K562 (cell line): ENCODE data around the gene GALNT12. TPM values are rescaled to one million over a fixed set of nuclear protein-coding genes. Genes with fewer than 3 reads are reported as not detected.

Experiments
- ATAC-seq: fragments of 200-7000 bp; cut with Tn5 transposase; 3 replicates; pipeline ENCODE4 v1.9.1; 2020; ENCODE audit warnings: moderate library complexity
- BruUV-seq: library from RNA; stranded (reverse); fragments of 400-500 nt; replicated peaks from 2 replicates; lab custom pipeline; 2021; lab: Mats Ljungman, UMichigan
- CTCF ChIA-PET: fragments of 300-600 bp; formaldehyde crosslinking; extraction: SDS; loops from one replicate; lab custom pipeline; 2021; ENCODE audit warnings: low intra/inter-chr PET ratio; lab: Yijun Ruan, JAX
- POLR2A ChIA-PET: fragments of 300-600, 350-650 bp; sonication (Branson Sonifier 250); formaldehyde crosslinking; extraction: SDS; loops from one replicate; lab custom pipeline; 2021; ENCODE audit warnings: antibody characterized with exemption, inconsistent platforms; lab: Yijun Ruan, JAX
- DNase-seq, 4 experiments: peaks; one replicate each; pipeline versions ENCODE4 v3.0.0 to v3.0.0-alpha.2; 2011 to 2018; ENCODE audit warnings: low spot score in 3 of 4, mixed read lengths in 3 of 4; ENCODE audit errors: extremely low read depth in 1 of 4
- FAIRE-seq: peaks from 2 replicates; lab custom pipeline; 2011; peaks lifted over from hg19 to GRCh38; lab: Jason Lieb, UNC
- H2AFZ ChIP-seq: 2 replicates; pipeline ENCODE4 v1.6.0; 2011; ENCODE audit warnings: low read depth, low read length, control low read depth, inconsistent platforms
- H3K27ac ChIP-seq: fragments of 200-600 bp; 3 replicates; pipeline ENCODE4 v1.8.0; 2011; ENCODE audit warnings: low read depth, mild to moderate bottlenecking, control low read depth, inconsistent platforms, low read length, moderate library complexity, mixed read lengths; ENCODE audit errors: extremely low read depth
- H3K27me3 ChIP-seq, 2 experiments: fragments of 300-600 bp in 1 of 2; 2 replicates in 1 of 2; 3 replicates in 1 of 2; pipeline versions ENCODE4 v1.6.0 to v1.8.0; 2011; ENCODE audit warnings: inconsistent platforms in 2 of 2, low read length in 2 of 2, mild to moderate bottlenecking in 1 of 2, mixed read lengths in 1 of 2, moderate library complexity in 1 of 2; ENCODE audit not compliant: control insufficient read depth in 2 of 2, insufficient read depth in 2 of 2
- H3K36me3 ChIP-seq: fragments of 300-600 bp; 3 replicates; pipeline ENCODE4 v1.8.0; 2011; ENCODE audit warnings: mild to moderate bottlenecking, low read length, inconsistent platforms; ENCODE audit not compliant: control insufficient read depth, insufficient read depth
- H3K4me1 ChIP-seq, 2 experiments: fragments of 200-600 bp in 1 of 2; replicated peaks in 1 of 2; 2 replicates in 1 of 2; 3 replicates in 1 of 2; pipeline versions ENCODE4 v1.5.1 to v1.8.0; 2011; ENCODE audit warnings: inconsistent platforms in 2 of 2, low read length in 2 of 2, mild to moderate bottlenecking in 1 of 2, mixed read lengths in 1 of 2, moderate library complexity in 1 of 2; ENCODE audit not compliant: control insufficient read depth in 2 of 2, insufficient read depth in 2 of 2
- H3K4me2 ChIP-seq: 2 replicates; pipeline ENCODE4 v1.6.1; 2011; ENCODE audit warnings: low read length, control low read depth, inconsistent platforms, mixed read lengths; ENCODE audit not compliant: insufficient read depth
- H3K4me3 ChIP-seq: fragments of 200-600 bp; sonication (generic), shearing (Covaris generic); 2 replicates; pipeline ENCODE4 v1.5.1; 2016; ENCODE audit warnings: control low read depth, inconsistent platforms
- H3K79me2 ChIP-seq: fragments of 200-600 bp; 3 replicates; pipeline ENCODE4 v1.8.0; 2011; ENCODE audit warnings: low read length, inconsistent platforms; ENCODE audit not compliant: control insufficient read depth, insufficient read depth
- H3K9ac ChIP-seq, 2 experiments: 2 replicates each; pipeline versions ENCODE4 v1.6.0 to v1.6.1; 2011; ENCODE audit warnings: low read depth in 2 of 2, low read length in 2 of 2, control low read depth in 1 of 2, inconsistent platforms in 1 of 2, mild to moderate bottlenecking in 1 of 2, mixed read lengths in 1 of 2; ENCODE audit not compliant: insufficient read depth in 1 of 2
- H3K9me1 ChIP-seq: one replicate; pipeline ENCODE4 v1.6.0; 2011; ENCODE audit warnings: inconsistent platforms, mild to moderate bottlenecking, low read length, moderate library complexity; ENCODE audit not compliant: control insufficient read depth, insufficient read depth
- H3K9me3 ChIP-seq: replicated peaks from 2 replicates; pipeline ENCODE4 v1.5.1; 2011; ENCODE audit warnings: low read depth, low read length, inconsistent platforms; ENCODE audit not compliant: control insufficient read depth, insufficient read depth
- H4K20me1 ChIP-seq: replicated peaks from 2 replicates; pipeline ENCODE4 v1.6.1; 2011; ENCODE audit warnings: low read length, inconsistent platforms, mixed read lengths; ENCODE audit not compliant: control insufficient read depth, insufficient read depth
- CHAMP1 ChIP-seq: fragments of 450-650 bp; IDR thresholded peaks from 2 replicates; pipeline ENCODE4 v1.6.1; 2016; ENCODE audit warnings: mild to moderate bottlenecking
- EHMT2 ChIP-seq: fragments of 450-650 bp; IDR thresholded peaks from 2 replicates; pipeline ENCODE4 v1.6.1; 2018; ENCODE audit warnings: antibody characterized with exemption
- ILK ChIP-seq: fragments of 450-650 bp; IDR thresholded peaks from 2 replicates; pipeline ENCODE4 v1.6.1; 2016; ENCODE audit warnings: missing genetic modification characterization, low read depth, mild to moderate bottlenecking, missing compliant biosample characterization, moderate library complexity, borderline replicate concordance
- KAT8 ChIP-seq: fragments of 450-650 bp; IDR thresholded peaks from 2 replicates; pipeline ENCODE4 v1.6.1; 2016; ENCODE audit warnings: low read depth, mild to moderate bottlenecking
- NFRKB ChIP-seq: fragments of 450-650 bp; IDR thresholded peaks from 2 replicates; pipeline ENCODE4 v1.6.1; 2016; ENCODE audit warnings: low read depth
- RAD21 ChIP-seq, 2 experiments: fragments of 250-450 bp in 1 of 2; fragments of 450-650 bp in 1 of 2; sonication (Bioruptor Pico) in 1 of 2; formaldehyde crosslinking in 1 of 2; IDR thresholded peaks in 1 of 2; conservative IDR thresholded peaks in 1 of 2; 2 replicates each; pipeline versions ENCODE4 v1.4.0 to v1.8.0; 2020 to 2022; ENCODE audit warnings: mild to moderate bottlenecking in 2 of 2, moderate library complexity in 1 of 2
- SNIP1 ChIP-seq: fragments of 450-650 bp; IDR thresholded peaks from 2 replicates; pipeline ENCODE4 v1.7.1; 2017; ENCODE audit warnings: low read depth, mild to moderate bottlenecking
- SRSF9 ChIP-seq: fragments of 200-400 bp; formaldehyde crosslinking; IDR thresholded peaks from 2 replicates; pipeline ENCODE4 v1.6.1; 2017; ENCODE audit warnings: low read depth, low read length, borderline replicate concordance
- STAT5B ChIP-seq: fragments of 250-450 bp; sonication (Bioruptor Pico); IDR thresholded peaks from 2 replicates; pipeline ENCODE4 v1.8.0; 2021; ENCODE audit warnings: mild to moderate bottlenecking, inconsistent platforms
- U2AF2 ChIP-seq: fragments of 200-400 bp; formaldehyde crosslinking; optimal IDR thresholded peaks from 2 replicates; pipeline ENCODE3; 2017; ENCODE audit warnings: low read depth, mild to moderate bottlenecking, low read length
- ZNF121 ChIP-seq: sonication (generic); formaldehyde crosslinking; conservative IDR thresholded peaks from 2 replicates; pipeline ENCODE4 v1.8.0; 2022; ENCODE audit warnings: missing genetic modification reagents
- ZNF134 ChIP-seq: fragments of 250-450 bp; sonication (Bioruptor Pico); conservative IDR thresholded peaks from 2 replicates; pipeline ENCODE4 v1.4.0; 2020
- WGBS: fragments of 100-300 bp; shearing (Covaris generic); methylation state at CpG from one replicate; pipeline ENCODE4 v1.1.6; 2016; ENCODE audit warnings: low coverage, mixed read lengths; ENCODE audit not compliant: insufficient coverage; ENCODE audit errors: missing lambda C conversion rate; 5-methylcytosine and 5-hydroxymethylcytosine counted together
- in situ Hi-C: fragments of 300-500 bp; cut with MboI; formaldehyde crosslinking; loops from 4 replicates; pipeline ENCODE4 v1.15.0; 2018; ENCODE audit warnings: inconsistent platforms, mixed read lengths
- intact Hi-C: fragments of 100-400 bp; cut with micrococcal nuclease; formaldehyde crosslinking; loops from 2 replicates; pipeline ENCODE4 v1.14.2; 2022
- polyA plus RNA-seq, 8 experiments: library from polyadenylated mRNA; depleted of rRNA in 4 of 8; stranded (reverse) in 5 of 8; unstranded in 3 of 8; fragments of >200 nt; fragmentation: Nextera tagmentation in 2 of 8; fragmentation: Illumina TruSeq in 1 of 8; extraction: Ambion mirVana in 2 of 8; extraction: Trizol in 1 of 8; gene quantifications; 2 replicates each; pipeline versions ENCODE4 v1.2.1 to v1.2.3, GENCODE V29; 2011 to 2014; ENCODE audit warnings: inconsistent platforms in 1 of 8, missing spikeins in 1 of 8
- total RNA-seq, 7 experiments: library from RNA; depleted of rRNA in 6 of 7; stranded (reverse); fragments of >200 nt in 6 of 7; fragmentation: Illumina TruSeq in 2 of 7; extraction: Trizol in 2 of 7; gene quantifications; 2 replicates each; pipeline versions ENCODE4 v1.2.1 to v1.2.3, GENCODE V29; 2011 to 2021; ENCODE audit warnings: low replicate concordance in 1 of 7
- TF ChIP-seq, protein P1 (sequence below): fragments of 250-450 bp; sonication (Bioruptor Pico); IDR thresholded peaks from 2 replicates; pipeline ENCODE4 v1.5.0; 2020; ENCODE audit warnings: mild to moderate bottlenecking, borderline replicate concordance
- TF ChIP-seq, protein P2 (sequence below): sonication (generic); formaldehyde crosslinking; IDR thresholded peaks from 2 replicates; pipeline ENCODE4 v1.8.0; 2022; ENCODE audit warnings: missing genetic modification reagents, mild to moderate bottlenecking, moderate library complexity, borderline replicate concordance

GALNT12 gene
- total and polyA plus RNA-seq, 9 of the 15 experiments (the other 6 are each of a cell fraction or from before 2014, with no cell fraction given): 29.7 to 82.9 (median 44.2) TPM

- no peaks in the 10 kb centered on the region for H3K27me3 ChIP-seq
- no TSS peak for BruUV-seq
These were observed 73.9 kb downstream of the GALNT12 start for GRCh38 chr9:98881356-98881755.

More at GRCh38 chr9:98881356-98881755, 73.9 kb downstream of the GALNT12 start:
- Histone ChIP-seq H3K9ac (no peak overlapping the region), H4K20me1 (no peaks in the 10 kb centered on the region), H3K27ac (no peak overlapping the region), H3K36me3 (no peaks in the 10 kb centered on the region), H3K9me1 (no peaks in the 10 kb centered on the region), H3K79me2 (no peaks in the 10 kb centered on the region), H3K4me1 (peaks cover 0 to 16% of the 10 kb centered on the region in 2 experiments; a peak in 4 of 5 replicates), H3K4me3 (no peak overlapping the region), H2AFZ (no peak overlapping the region), H3K9me3 (no peaks in the 10 kb centered on the region)
- intact Hi-C loops: no loop called here
- ATAC-seq (no peak), DNase-seq (no peak)
- ChIA-PET POLR2A (no interaction called here), CTCF (no interaction called here)
- WGBS: 18% methylated on average over 1 of the region's 3 CpGs
- in situ Hi-C loops: no loop called here
- no peak for TF ChIP-seq ZNF134 (CRISPR knock-in tag)
- TF ChIP-seq SNIP1: no peak
- no peak for TF ChIP-seq EHMT2
- TF ChIP-seq SRSF9: no peak
- no peak for TF ChIP-seq CHAMP1
- no peak for TF ChIP-seq U2AF2
- no peak for TF ChIP-seq ZNF121
- no peak for TF ChIP-seq NFRKB
- no peak for TF ChIP-seq RAD21 (CRISPR knock-in tag; conservative IDR thresholded peaks at IDR 0.05 in 1 of 2, IDR thresholded peaks at IDR 0.05 in 1 of 2)
- no peak for TF ChIP-seq STAT5B (CRISPR knock-in tag)
- TF ChIP-seq ILK (tag): no peak
- TF ChIP-seq, protein P1, sequence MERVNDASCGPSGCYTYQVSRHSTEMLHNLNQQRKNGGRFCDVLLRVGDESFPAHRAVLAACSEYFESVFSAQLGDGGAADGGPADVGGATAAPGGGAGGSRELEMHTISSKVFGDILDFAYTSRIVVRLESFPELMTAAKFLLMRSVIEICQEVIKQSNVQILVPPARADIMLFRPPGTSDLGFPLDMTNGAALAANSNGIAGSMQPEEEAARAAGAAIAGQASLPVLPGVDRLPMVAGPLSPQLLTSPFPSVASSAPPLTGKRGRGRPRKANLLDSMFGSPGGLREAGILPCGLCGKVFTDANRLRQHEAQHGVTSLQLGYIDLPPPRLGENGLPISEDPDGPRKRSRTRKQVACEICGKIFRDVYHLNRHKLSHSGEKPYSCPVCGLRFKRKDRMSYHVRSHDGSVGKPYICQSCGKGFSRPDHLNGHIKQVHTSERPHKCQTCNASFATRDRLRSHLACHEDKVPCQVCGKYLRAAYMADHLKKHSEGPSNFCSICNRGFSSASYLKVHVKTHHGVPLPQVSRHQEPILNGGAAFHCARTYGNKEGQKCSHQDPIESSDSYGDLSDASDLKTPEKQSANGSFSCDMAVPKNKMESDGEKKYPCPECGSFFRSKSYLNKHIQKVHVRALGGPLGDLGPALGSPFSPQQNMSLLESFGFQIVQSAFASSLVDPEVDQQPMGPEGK: no peak
- no peak for TF ChIP-seq KAT8
- TF ChIP-seq, protein P2, sequence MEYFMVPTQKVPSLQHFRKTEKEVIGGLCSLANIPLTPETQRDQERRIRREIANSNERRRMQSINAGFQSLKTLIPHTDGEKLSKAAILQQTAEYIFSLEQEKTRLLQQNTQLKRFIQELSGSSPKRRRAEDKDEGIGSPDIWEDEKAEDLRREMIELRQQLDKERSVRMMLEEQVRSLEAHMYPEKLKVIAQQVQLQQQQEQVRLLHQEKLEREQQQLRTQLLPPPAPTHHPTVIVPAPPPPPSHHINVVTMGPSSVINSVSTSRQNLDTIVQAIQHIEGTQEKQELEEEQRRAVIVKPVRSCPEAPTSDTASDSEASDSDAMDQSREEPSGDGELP (CRISPR knock-in tag): no peak
- TF ChIP-seq, all 486 proteins: peak for 0
- FAIRE-seq: no peak
- no peak overlapping the region for H3K4me2 ChIP-seq
